Measurements from ENCODE around the gene NLRC5.
"Not testable (repeated sequence)": the region's sequence is repeated elsewhere in the genome, so short reads cannot be mapped to it uniquely, and the experiment has no call there.

NLRC5 gene

DNA sequence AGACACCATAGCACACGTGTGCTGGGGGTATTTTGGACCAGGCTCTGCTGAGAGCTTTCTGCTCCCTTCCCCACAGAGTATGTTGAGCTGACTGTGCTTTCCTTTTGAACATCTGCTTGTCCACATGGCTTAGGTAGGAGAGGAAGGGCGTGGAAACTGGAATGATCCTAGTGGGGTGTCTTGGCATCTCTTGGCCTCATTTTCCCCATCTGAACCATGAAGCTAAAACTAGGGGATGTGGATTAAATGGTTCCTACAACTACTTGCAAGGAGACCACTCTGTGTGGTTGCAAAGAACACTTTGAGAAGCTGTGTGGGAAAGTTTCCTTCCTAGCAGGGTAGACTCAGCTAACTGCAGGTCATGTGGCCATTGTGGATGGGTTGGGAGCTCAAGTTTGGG lies 6.7 kb upstream of the NLRC5 start:
- no peak for DNase-seq

DNA sequence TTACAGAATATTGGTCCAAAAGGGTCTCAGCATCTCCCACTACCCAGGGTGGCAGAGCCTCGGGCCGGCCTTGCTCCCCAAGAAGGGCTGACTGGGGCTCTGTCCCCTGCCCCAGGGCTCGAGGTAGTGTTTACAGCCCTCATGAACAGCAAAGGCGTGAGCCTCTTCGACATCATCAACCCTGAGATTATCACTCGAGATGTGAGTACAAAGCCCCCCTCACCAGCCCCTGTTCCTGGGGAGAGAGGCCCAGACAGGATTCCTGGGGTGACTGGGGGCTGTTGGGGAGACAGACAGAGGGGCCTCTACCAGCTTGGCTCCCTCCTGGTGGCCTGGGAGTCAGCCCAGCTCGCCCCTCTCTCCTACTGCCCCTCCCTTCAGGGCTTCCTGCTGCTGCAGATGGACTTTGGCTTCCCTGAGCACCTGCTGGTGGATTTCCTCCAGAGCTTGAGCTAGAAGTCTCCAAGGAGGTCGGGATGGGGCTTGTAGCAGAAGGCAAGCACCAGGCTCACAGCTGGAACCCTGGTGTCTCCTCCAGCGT lies 6.1 kb upstream of the NLRC5 start:
- DNase-seq = no peak

DNA sequence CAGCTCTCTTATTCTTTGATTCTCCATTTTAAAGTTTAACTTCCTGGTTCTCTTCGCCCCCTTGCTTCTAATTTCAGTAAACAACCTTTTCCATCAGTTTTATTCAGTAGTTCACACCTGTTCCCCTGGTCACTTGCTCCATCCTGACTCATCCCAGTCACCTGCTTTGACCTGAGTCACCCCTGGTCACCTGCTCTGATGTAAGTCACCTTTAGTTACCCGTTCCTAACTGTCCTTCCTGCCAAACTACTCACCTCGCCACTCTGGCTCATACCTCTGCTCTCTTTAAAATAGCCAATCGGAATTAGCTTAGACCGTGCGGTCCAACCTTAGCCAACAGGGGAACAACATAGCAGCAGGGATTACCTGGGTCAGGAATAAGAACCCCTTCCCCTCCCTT lies 4.7 kb upstream of the NLRC5 start:
- no peak for DNase-seq

DNA sequence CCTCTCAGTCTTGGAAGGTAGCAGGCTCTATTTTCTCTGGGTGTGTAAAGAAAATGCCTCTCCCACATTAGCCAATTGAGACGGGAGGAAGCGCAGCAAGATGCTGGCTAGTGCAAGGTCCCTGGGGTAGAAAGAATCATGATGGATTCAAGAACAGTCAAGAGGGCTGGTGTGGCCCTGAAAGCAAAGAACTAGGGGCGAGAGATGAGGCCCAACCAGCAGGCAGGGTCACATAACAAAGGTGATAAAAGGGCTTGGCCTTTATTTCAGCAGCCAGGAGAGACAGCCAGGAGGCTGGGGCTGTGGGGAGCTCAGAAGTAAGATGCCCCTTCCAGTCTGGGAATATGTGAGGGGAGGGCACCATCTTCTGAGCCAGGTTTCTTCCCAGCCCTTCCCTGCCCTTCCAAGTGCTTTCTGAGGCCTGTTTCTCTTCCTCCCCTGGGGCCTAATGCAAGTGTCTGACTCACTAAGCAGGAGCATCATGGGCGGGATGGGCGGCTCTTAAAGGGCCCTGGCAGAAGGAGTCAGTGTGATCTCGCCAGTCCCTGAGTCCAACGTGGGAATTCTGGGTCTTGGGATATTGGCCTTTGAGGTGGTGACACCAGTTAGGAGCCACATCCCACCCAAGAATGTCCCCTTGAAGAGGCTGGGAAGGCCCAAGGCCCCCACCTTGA lies 3.9 kb upstream of the NLRC5 start:
- no peak for DNase-seq

DNA sequence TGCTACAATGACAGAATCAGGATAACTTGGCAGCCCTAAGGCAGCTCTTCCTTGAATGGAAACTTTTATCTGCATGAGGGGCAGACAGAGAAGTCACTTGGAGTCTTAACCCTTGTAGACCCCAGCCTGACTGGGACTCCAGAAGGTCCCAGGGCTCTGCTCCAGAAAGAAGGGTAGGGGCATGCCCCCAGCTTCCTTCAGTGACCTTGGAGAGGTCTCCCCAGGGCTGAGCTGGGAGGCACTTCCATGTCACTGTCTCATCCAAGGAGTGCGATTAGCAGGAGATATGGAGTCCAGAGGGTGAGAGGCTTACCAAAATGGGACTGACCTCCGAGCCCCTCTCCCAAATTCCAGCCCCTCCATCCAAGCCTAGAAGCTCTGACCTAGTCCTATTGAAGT lies 3.4 kb upstream of the NLRC5 start:
- no peak for DNase-seq

DNA sequence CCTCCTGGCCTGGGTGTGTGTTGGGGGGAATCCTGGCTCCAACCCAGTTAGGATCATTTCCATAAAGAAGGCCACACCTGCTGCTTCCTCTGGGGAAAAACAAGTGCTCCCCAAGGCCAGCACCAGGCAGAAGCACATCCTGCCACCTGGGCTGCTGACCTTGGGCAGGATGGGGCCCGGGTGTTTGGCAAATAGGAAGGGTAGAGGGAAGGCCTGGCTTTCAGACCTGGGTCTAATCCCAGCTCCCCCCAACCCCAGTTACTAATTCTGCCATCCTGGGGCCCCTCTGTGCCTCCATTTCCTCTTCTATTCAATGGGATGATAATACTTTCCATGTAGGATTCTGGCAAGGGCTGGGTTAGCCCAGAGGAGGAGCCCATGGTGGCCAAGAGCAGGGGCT lies 3.0 kb upstream of the NLRC5 start:
- no peak for DNase-seq

DNA sequence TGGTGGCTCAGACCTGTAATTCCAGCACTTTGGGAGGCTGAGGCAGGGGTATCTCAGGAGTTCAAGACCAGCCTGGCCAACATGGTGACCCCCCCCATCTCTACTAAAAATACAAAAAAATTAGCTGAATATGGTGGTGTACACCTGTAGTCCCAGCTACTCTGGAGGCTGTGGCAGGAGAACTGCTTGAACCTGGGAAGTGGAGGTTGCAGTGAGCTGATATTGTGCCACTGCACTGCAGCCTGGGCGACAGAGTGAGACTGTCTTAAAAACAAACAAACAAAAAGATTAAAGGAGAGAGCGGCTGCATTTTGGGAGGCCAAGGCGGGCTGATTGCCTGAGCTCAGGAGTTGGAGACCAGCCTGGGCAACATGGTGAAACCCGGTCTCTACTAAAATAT lies 2.4 kb upstream of the NLRC5 start:
- DNase-seq = not testable (repeated sequence)

DNA sequence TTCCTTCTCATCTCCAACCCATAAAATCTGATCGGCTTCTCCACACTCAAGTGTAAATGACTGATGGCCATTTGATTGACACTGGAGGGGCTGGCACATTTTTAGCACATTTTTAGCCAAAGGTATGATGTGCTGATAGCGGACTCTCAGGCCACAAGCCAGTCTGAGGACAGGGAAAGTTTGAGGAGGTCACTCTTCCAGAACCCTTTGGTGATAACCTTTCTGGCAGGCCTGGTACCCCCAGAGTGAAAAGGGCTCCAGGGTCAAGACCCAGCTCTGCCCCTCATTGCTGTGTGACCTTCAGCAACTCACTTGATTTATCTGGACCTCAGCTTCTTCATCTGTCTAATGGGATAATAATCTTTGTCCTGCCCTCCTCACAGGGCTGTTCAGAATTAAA lies 1.7 kb upstream of the NLRC5 start:
- DNase-seq = no peak

DNA sequence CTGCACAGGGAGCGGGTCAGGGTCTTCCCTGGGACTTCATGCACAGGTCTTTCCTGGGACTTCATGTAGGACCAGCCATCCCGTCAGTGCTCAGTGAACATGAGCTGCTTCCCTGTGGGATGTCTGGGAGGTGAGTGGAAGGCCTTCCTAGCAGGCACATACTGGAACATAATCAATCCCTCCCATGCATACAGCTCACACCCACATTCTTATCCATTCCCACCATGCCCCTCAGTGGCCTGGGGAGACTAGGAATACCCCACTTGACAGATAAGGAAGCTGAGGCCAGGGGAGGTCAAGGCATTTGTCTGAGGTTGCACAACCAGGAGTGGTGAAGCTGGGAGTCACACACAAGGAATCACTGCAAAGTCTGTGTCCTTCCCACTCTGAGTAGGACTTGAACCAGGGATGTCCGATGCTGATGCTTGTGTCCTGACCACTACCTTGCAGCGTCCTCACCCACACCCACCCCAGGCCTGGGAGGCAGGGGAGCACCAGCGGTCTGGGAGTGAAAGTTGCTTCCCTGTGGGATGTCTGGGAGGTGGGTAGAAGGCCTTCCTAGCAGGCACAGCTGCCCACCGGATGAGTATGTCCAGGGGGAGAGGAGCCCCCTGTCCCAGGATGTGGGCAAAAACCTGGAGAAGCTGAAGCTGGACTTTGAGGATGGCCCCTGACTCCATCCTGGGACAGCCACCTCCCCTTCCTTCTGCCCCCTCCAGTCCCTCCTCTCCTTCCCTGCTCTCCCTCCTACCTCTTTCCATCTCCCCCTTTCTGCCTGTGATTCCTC lies 1.0 kb upstream of the NLRC5 start:
- no peak for DNase-seq

DNA sequence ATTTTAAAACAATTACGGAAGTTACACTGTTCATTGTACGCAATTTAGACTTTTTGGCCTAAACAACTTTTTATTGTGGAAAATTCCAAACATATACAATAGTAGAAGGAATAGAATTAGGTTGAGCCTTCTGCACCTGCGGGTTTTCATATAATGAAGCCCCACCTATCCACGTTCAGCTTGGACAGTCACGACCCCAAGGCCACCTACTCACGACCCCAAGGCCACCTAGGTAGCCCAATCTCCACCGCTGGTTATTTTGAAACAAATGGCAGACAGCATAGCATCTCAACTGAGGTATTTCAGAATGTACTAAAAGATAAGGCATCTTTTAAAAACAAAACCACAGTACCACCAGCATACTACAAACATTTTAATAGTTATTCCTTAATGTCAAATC lies 631 bp downstream of the NLRC5 start:
- no peak for DNase-seq

DNA sequence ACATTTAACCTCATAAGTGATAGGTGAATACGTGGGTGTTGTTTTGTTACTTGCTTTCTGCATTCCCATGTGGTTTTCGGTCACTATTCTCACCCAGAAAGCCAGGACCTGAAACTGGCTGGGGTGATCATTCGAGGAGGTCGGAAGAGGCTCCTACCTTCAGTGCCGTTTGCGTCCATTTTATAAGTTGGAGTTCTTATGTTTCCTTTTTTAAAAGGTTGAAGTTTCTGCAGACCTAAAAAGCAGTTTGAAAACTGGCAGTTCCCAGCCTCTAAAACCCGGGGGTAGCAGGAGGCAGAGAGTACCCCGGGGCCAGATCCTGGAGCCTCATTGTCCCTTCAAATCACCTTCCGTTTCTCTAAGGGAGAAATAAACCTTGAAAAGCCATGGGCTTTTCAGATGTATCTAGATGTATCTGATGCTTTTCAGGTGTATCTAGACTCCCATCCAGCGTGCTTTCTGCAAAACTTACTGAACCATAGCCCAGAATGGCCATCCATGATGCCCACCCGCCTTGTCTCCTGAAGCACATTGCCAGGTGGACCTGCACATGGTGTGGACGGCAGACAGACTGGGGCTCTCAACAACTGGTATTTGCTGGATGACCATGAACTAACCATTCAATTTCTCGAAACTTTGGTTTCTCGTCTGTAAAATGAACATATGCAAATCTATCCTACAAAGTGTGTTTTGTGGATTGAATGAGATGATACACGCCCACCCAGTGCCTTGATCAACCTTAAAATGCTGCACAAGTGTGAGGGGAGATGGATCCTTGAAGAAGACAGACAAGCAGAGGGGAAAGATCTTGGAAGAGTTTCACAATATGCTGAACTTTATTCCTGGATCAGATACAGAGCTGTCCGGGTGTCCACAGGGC lies 1.3 kb downstream of the NLRC5 start:
- DNase-seq = no peak

DNA sequence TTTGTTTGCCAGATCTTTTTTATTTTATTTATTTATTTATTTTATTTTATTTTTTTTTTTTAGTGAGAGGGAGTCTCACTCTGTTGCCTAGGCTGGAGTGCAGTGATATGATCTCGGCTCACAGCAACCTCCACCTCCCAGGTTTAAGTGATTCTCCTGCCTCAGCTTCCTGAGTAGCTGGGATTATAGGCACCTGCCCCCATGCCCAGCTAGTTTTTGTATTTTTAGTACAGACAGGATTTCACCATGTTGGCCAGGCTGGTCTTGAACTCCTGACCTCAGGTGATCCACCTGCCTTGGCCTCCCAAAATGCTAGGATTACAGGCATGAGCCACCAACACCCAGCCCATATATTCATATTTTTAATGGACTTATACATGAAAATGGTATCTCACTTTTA lies 3.1 kb downstream of the NLRC5 start:
- not testable (repeated sequence) for DNase-seq

DNA sequence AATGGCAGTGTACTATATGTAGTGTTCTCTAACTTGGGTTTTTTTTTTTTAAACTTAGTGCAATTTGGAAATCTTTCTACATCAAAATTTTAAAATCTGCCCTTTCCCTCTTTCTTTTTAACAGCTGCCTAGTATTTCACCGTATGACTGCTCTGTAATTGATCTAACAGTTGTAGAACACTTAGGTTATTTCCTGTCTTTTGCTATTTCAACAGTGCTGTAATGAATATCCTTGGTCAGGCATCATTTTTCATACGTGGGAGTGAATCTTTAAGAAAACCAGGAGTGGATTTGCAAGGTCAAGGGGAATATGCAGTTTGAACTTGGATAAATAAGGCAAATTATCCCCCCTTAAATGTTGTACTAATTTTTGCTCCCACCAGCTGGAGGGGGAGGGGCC lies 3.8 kb downstream of the NLRC5 start:
- DNase-seq = no peak

DNA sequence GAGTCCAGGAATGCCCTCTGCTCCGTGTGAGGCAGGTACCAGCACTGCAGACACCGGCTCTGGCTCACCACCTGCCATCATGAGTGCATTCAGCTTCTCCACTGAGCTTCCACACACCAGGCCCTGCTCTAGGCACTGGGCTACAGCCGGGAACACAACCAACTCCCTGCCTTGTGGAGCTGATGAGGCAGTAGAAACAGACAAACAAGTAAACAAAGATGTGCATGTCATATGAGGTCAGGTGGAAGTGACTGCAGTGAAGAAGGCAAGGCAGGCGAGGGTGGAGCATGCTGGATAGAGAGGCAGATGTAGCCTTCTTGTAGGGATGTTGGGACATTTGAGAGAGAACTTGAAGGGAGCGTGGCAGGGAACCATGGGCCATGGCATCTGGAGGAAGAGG lies 5.0 kb downstream of the NLRC5 start:
- no peak for DNase-seq

DNA sequence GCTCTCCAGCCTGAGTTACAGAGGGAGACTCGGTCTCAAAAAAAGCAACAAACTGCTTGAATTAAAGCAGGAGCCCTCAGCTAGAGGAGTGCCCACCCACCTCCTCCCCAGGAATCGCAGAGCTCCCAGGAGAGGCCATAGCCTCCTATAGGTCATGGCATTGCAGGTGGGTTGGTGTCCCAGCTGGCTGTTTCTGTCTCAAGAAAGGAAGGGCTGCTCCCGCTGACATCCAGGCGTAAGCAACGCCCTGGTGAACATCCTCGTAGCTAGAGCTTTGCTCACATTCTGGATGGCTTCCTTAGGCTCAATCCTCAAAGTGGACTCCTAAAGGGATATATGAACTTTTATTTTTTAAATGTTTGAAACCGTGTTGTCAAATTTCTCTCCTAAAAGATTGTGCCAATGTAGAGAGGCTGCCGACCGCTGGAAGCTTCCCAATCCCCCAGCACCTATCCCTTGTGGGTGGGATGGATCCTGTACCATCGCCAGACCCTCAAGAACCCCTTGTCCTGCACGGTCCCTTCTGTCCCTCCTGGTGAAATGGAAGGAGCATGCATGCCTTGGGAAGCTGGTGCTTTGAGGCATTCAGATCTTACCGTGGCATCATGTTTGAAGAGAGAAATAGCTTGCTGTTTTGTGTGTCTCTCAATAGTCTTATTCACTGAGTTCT lies 5.9 kb downstream of the NLRC5 start:
- DNase-seq = no peak

DNA sequence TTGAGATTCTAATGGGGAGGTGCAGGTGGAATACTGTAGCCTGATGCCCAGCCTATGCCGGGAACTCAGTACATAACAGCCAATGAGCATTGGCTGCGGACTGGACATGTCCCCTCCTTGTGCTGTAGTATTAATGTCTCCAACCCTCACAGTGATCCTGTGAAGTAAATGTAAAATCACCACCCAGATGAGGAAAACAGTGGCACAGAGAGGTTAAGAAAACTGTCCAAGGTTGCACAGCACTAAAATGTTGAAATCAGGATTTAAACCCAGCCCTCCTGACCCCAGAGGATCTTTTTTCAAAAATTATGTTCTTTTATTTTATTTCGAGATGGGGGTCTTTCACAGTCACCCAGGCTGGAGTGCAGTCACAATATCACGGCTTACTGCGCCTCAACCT lies 7.9 kb downstream of the NLRC5 start:
- DNase-seq = no peak

DNA sequence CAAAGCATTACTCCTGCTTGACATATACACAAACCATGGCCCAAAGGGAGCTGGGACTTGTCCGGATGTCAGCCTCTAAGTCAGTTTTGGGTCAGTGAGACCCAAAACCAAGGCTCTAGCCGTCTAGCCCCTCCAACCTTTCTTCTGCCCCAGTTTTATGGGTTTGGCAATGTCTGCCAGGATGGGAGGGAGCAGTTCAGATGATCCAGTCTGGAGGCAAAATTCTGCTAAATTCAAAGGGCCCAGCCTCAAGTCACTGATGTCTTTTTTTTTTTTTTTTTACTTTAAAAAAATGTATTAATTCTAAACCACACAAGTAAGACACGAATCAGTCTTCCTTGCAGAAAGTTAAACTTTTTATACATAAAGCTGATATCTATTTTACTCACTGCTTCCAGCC lies 8.6 kb downstream of the NLRC5 start:
- DNase-seq = no peak

DNA sequence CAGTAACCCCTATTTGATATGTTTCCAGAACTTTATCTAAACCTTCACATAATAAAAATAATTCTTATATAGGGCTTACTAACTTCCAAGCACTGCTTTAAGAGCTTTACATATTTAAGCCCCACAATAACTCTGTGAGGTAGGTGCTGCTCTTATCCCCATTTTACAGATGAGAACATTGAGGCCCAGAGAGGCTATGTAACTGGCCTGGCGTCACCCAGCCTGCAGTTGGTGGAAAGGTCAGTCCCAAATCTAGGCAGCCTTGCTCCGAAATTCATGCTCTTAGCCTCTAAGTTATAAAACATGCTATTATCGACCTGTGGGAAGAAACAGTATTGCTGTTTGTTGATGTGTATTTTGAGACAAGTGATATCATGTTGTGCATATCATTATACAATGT lies 9.0 kb downstream of the NLRC5 start:
- no peak for DNase-seq

DNA sequence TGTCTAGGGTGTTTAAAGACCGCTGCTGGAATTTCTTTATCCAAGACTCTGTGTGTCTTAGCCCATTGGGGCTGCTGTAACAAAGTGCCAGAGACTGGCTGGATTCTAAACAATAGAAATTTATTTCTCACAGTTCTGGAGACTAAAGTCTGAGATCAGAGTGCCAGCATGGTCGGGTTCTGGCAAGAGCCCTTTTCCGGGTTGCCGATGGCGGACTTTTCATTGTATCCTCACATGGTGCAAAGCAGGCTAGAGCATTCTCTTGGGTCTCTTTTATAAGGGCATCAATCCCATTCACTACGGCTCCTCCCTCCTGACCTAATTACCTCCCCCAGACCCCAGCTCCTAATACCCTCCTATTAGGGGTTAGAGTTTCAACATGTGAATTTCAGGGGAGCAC lies 9.5 kb downstream of the NLRC5 start:
- no peak for DNase-seq

DNA sequence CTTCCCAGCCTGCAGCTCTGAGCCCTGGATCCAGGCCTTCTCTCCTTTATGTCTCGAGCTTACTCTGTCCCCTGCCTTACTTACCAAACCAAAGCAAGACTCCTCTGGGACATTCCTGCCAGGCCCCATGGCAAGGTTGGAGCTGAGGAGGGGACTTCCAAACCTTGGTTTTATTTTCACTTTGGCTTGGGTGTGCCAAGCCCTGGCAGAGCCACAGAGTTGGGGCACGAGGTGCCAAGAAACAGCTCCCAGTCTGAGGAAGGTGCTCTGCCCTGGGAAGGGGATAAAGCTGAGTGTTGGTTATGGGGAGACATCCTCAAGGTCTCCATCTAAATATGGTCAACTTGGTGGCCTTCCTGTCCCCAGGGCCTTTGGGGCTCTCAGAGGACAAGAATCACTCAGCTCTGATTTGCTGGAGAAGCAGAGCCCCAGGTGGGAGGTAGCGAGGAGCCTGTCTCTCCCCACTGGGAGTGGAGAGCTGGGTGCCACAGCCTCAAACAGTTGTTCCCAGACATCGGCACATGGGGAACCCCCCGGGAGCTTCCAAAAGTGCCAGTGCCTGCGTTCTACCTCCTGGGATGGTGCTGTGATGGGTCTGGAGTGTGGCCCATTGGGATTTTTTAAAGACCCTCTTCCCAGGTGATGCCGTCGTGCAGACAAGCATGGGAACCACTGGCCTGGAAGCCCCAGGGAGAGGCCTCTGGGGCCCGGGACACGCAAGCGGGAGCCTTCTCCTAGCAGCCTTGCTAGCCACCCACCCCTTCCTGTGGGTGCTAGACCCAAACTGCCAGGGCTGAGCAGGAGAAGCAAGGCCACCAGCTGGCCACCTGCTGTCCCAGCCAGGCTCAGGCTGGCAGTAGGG lies 10.3 kb downstream of the NLRC5 start:
- DNase-seq = no peak

DNA sequence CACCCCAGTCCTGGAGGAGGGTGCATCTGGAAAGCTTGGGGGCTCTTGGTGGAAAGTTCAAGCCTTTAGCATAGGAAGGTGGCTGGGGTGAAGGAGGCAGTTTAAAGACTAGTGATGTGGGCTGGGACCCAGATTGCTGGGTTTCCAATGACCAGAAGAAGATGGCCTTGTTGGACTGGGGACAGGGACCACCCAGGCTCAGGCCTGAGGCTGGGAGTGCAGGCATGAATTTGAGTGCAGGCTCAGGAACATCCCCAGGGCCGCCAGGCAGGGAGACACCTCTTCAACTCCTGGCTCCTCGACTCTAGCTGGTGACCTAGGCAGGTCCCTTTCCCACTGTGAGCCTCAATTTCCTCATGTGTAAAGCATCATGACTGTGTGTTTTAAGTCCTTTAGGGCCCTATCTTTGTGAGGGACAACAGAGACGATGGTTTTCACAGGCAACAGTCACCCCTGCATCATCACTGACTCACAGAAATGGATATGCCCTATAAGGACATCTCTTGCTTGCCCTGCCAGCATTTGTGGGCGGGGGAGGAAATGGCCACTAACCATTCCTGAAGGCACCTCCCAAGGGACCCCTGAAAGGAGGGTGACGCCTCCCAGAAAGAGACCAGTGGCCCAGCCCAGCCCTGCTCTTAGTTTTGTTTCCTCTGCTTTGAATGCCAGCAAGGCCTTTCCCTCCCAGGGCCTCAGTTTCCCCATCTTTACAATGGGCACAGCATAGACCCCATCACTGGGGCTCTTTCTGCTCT lies 11.1 kb downstream of the NLRC5 start:
- DNase-seq = no peak
